ENCODE data around the gene POLL. TPM values are rescaled to one million over a fixed set of nuclear protein-coding genes. Genes with fewer than 3 reads are reported as not detected.

Gene POLL
- total and polyA plus RNA-seq, 2 experiments from 2014 or later, result 17.3 to 24.3 TPM

DNA sequence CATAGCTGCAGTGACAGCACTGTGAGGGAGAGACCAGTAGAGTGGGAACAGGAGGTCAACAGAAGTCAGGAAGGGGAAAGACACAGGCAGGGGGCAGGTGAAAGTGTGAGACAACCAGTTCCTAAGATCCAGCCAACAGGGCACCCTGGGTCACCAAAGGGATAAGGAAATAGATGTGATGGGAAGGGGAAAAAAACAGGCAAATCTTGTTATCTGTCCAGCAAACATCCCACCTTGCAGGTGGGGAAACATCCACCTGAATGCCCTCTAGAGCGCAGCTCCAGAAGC lies 42.5 kb upstream of the POLL start (continued):
- TF ChIP-seq, protein P1, sequence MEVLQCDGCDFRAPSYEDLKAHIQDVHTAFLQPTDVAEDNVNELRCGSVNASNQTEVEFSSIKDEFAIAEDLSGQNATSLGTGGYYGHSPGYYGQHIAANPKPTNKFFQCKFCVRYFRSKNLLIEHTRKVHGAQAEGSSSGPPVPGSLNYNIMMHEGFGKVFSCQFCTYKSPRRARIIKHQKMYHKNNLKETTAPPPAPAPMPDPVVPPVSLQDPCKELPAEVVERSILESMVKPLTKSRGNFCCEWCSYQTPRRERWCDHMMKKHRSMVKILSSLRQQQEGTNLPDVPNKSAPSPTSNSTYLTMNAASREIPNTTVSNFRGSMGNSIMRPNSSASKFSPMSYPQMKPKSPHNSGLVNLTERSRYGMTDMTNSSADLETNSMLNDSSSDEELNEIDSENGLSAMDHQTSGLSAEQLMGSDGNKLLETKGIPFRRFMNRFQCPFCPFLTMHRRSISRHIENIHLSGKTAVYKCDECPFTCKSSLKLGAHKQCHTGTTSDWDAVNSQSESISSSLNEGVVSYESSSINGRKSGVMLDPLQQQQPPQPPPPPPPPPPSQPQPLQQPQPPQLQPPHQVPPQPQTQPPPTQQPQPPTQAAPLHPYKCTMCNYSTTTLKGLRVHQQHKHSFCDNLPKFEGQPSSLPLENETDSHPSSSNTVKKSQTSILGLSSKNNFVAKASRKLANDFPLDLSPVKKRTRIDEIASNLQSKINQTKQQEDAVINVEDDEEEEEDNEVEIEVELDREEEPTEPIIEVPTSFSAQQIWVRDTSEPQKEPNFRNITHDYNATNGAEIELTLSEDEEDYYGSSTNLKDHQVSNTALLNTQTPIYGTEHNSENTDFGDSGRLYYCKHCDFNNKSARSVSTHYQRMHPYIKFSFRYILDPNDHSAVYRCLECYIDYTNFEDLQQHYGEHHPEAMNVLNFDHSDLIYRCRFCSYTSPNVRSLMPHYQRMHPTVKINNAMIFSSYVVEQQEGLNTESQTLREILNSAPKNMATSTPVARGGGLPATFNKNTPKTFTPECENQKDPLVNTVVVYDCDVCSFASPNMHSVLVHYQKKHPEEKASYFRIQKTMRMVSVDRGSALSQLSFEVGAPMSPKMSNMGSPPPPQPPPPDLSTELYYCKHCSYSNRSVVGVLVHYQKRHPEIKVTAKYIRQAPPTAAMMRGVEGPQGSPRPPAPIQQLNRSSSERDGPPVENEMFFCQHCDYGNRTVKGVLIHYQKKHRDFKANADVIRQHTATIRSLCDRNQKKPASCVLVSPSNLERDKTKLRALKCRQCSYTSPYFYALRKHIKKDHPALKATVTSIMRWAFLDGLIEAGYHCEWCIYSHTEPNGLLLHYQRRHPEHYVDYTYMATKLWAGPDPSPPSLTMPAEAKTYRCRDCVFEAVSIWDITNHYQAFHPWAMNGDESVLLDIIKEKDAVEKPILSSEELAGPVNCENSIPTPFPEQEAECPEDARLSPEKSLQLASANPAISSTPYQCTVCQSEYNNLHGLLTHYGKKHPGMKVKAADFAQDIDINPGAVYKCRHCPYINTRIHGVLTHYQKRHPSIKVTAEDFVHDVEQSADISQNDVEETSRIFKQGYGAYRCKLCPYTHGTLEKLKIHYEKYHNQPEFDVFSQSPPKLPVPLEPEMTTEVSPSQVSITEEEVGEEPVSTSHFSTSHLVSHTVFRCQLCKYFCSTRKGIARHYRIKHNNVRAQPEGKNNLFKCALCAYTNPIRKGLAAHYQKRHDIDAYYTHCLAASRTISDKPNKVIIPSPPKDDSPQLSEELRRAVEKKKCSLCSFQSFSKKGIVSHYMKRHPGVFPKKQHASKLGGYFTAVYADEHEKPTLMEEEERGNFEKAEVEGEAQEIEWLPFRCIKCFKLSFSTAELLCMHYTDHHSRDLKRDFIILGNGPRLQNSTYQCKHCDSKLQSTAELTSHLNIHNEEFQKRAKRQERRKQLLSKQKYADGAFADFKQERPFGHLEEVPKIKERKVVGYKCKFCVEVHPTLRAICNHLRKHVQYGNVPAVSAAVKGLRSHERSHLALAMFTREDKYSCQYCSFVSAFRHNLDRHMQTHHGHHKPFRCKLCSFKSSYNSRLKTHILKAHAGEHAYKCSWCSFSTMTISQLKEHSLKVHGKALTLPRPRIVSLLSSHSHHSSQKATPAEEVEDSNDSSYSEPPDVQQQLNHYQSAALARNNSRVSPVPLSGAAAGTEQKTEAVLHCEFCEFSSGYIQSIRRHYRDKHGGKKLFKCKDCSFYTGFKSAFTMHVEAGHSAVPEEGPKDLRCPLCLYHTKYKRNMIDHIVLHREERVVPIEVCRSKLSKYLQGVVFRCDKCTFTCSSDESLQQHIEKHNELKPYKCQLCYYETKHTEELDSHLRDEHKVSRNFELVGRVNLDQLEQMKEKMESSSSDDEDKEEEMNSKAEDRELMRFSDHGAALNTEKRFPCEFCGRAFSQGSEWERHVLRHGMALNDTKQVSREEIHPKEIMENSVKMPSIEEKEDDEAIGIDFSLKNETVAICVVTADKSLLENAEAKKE (CRISPR knock-in tag; IDR thresholded peaks at IDR 0.05), result no peak

DNA sequence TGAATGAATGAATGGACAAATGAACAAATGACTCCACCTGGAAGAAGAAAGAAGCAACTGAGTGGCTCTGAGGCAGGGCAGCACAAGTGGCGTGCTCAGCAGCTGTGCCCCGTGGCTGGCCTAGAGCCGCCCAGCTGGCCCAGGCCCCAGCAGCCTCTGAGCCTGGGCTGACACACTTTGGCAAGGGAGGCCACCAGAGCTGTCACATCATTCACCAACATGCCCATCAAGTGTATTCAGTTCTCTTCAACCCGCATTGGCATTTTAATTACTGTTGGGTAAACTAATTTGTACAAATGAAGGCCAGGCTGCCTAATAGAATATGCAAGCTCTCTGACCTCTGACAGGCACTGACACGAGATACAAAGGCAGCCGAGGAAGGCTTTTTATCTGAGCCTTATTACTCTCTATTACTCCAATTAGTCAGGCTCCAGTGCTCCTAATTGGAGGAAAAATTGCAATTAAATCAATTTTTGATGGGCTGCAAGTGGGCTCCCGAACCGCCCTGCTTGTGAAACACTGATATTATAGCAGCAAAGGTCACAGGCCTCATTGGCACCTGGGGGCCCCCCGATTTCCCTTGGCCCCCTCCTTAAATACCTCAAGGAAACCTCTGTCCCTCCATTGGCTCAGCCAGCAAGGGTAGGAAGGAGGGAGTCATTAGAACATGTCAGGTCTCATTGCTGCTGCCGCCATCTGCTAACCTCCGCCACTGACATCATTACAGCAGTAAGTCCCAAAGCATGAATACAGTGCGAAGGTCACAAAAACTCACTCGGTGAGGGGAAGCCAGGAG lies 42.0 kb upstream of the POLL start:
- no peak overlapping the region for H3K4me2 ChIP-seq
- H3K27ac Mint-ChIP-seq, result no peak overlapping the region
- H2AFZ ChIP-seq, result no peak overlapping the region
- no peak overlapping the region for H3K27ac ChIP-seq (ENCODE audit: low read depth)
- no peaks in the 10 kb centered on the region for H4K20me1 ChIP-seq (replicated peaks; ENCODE audit: insufficient read depth)
- H3K27me3 Mint-ChIP-seq (ENCODE audit: insufficient read depth, low read depth, poor library complexity), result peaks cover 1% of the 10 kb centered on the region
- peaks cover 6% of the 10 kb centered on the region; the same call in 2 of the 3 replicates for H3K36me3 Mint-ChIP-seq (ENCODE audit: low read depth)
- no peak for DNase-seq (ENCODE audit: low spot score)
- no peaks in the 10 kb centered on the region for H3K79me2 ChIP-seq (replicated peaks; ENCODE audit: insufficient read depth)
- H3K4me1 Mint-ChIP-seq, result peaks cover 9% of the 10 kb centered on the region; the same call in 1 of the 3 replicates
- H3K4me1 ChIP-seq (ENCODE audit: insufficient read depth), result no peaks in the 10 kb centered on the region
- no peaks in the 10 kb centered on the region for H3K9me2 ChIP-seq (ENCODE audit: insufficient read depth)
- H3K4me3 Mint-ChIP-seq, result no peak overlapping the region
- TF ChIP-seq CREB1 (CRISPR knock-in tag; IDR thresholded peaks at IDR 0.05; ENCODE audit: low read depth), result no peak
- TF ChIP-seq ZNF114 (CRISPR knock-in tag; IDR thresholded peaks at IDR 0.05), result no peak
- TF ChIP-seq JUNB (IDR thresholded peaks at IDR 0.05; ENCODE audit: unreplicated experiment), result no peak
- TF ChIP-seq, protein P2, sequence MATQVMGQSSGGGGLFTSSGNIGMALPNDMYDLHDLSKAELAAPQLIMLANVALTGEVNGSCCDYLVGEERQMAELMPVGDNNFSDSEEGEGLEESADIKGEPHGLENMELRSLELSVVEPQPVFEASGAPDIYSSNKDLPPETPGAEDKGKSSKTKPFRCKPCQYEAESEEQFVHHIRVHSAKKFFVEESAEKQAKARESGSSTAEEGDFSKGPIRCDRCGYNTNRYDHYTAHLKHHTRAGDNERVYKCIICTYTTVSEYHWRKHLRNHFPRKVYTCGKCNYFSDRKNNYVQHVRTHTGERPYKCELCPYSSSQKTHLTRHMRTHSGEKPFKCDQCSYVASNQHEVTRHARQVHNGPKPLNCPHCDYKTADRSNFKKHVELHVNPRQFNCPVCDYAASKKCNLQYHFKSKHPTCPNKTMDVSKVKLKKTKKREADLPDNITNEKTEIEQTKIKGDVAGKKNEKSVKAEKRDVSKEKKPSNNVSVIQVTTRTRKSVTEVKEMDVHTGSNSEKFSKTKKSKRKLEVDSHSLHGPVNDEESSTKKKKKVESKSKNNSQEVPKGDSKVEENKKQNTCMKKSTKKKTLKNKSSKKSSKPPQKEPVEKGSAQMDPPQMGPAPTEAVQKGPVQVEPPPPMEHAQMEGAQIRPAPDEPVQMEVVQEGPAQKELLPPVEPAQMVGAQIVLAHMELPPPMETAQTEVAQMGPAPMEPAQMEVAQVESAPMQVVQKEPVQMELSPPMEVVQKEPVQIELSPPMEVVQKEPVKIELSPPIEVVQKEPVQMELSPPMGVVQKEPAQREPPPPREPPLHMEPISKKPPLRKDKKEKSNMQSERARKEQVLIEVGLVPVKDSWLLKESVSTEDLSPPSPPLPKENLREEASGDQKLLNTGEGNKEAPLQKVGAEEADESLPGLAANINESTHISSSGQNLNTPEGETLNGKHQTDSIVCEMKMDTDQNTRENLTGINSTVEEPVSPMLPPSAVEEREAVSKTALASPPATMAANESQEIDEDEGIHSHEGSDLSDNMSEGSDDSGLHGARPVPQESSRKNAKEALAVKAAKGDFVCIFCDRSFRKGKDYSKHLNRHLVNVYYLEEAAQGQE (IDR thresholded peaks at IDR 0.05; ENCODE audit: unreplicated experiment), result no peak
- no peak for TF ChIP-seq ZNF331 (CRISPR knock-in tag; IDR thresholded peaks at IDR 0.05; ENCODE audit: low read depth)
- TF ChIP-seq POLR2AphosphoS5 (IDR thresholded peaks at IDR 0.05; ENCODE audit: low read depth), result no peak
- H3K27me3 ChIP-seq (ENCODE audit: insufficient read depth), result no peaks in the 10 kb centered on the region
- H3K36me3 ChIP-seq (ENCODE audit: insufficient read depth), result no peaks in the 10 kb centered on the region
- no peak overlapping the region for H3K4me3 ChIP-seq
- no peak for ATAC-seq
- H3K9me3 Mint-ChIP-seq, result peaks cover 6% of the 10 kb centered on the region; the same call in 2 of the 3 replicates
- no peaks in the 10 kb centered on the region for H3F3A ChIP-seq (replicated peaks; ENCODE audit: low read depth)

All from GM23338 (cell line).